ENCODE results near the gene ARMC12. TPM values are rescaled to one million over a fixed set of nuclear protein-coding genes. Genes with fewer than 3 reads are reported as not detected.

Gene ARMC12
- total RNA-seq, 1 donor from 2014 or later = 1.9 TPM

GRCh38 chr6:35745509-35745908 lies 8.7 kb downstream of the ARMC12 start:
- H3K4me1 Mint-ChIP-seq = peaks cover 20% of the 10 kb centered on the region

GRCh38 chr6:35746516-35746915 lies 9.7 kb downstream of the ARMC12 start:
- H3K27ac Mint-ChIP-seq = no peak overlapping the region

More at GRCh38 chr6:35745509-35745908, 8.7 kb downstream of the ARMC12 start:
- H4K20me1 ChIP-seq (ENCODE audit: low read depth) = no peaks in the 10 kb centered on the region
- H3K27me3 Mint-ChIP-seq (ENCODE audit: insufficient read depth, low read depth) = peaks cover 18% of the 10 kb centered on the region
- H3K36me3 Mint-ChIP-seq = peaks cover 3% of the 10 kb centered on the region
- H3K36me3 ChIP-seq = no peaks in the 10 kb centered on the region
- peaks cover 13% of the 10 kb centered on the region for H3F3A ChIP-seq (ENCODE audit: low read depth)
- peaks cover 12% of the 10 kb centered on the region for H3K9me3 Mint-ChIP-seq
- H3K9me3 ChIP-seq (ENCODE audit: low read depth) = no peaks in the 10 kb centered on the region
- DNase-seq (ENCODE audit: low spot score) = no peak
- no peak overlapping the region for H3K27ac ChIP-seq
- TF ChIP-seq EZH2 (IDR thresholded peaks at IDR 0.05) = no peak
- TF ChIP-seq EZH2phosphoT487 (IDR thresholded peaks at IDR 0.05) = no peak
- no peak for TF ChIP-seq CTCF (IDR thresholded peaks at IDR 0.05)
- H3K27ac Mint-ChIP-seq = peak overlapping the region; percentile 6
- H3K79me2 ChIP-seq (ENCODE audit: low read depth) = no peaks in the 10 kb centered on the region
- no peaks in the 10 kb centered on the region for H3K27me3 ChIP-seq
- H3K4me1 ChIP-seq = peaks cover 14% of the 10 kb centered on the region
- no peak overlapping the region for H3K4me3 Mint-ChIP-seq
- H2AFZ ChIP-seq (replicated peaks) = no peak overlapping the region
- H3K4me3 ChIP-seq = no peak overlapping the region
- H3K4me2 ChIP-seq = no peak overlapping the region
- H3K9ac ChIP-seq = no peak overlapping the region

GRCh38 chr6:35747877-35748276 lies 11.0 kb downstream of the ARMC12 start:
- H3K4me1 Mint-ChIP-seq = peaks cover 7% of the 10 kb centered on the region
- H3K27me3 Mint-ChIP-seq (ENCODE audit: insufficient read depth, low read depth) = peaks cover 15% of the 10 kb centered on the region
- H3K36me3 ChIP-seq = no peaks in the 10 kb centered on the region
- H3K4me2 ChIP-seq = no peak overlapping the region
- no peaks in the 10 kb centered on the region for H3F3A ChIP-seq (ENCODE audit: low read depth)
- no peak overlapping the region for H3K27ac ChIP-seq
- no peaks in the 10 kb centered on the region for H3K27me3 ChIP-seq
- no peaks in the 10 kb centered on the region for H3K79me2 ChIP-seq (ENCODE audit: low read depth)
- peak overlapping the region; percentile 67 for H3K4me3 Mint-ChIP-seq
- no peak overlapping the region for H3K4me3 ChIP-seq
- H2AFZ ChIP-seq (replicated peaks) = no peak overlapping the region
- H3K27ac Mint-ChIP-seq = no peak overlapping the region
- H3K9ac ChIP-seq = no peak overlapping the region
- no peaks in the 10 kb centered on the region for H4K20me1 ChIP-seq (ENCODE audit: low read depth)
- peaks cover 12% of the 10 kb centered on the region for H3K9me3 Mint-ChIP-seq
- peaks cover 3% of the 10 kb centered on the region for H3K36me3 Mint-ChIP-seq
- DNase-seq (ENCODE audit: low spot score) = no peak
- no peaks in the 10 kb centered on the region for H3K9me3 ChIP-seq (ENCODE audit: low read depth)
- peaks cover 1% of the 10 kb centered on the region for H3K4me1 ChIP-seq
- TF ChIP-seq EZH2phosphoT487 (IDR thresholded peaks at IDR 0.05) (no peak), CTCF (IDR thresholded peaks at IDR 0.05) (no peak), EZH2 (IDR thresholded peaks at IDR 0.05) (no peak)

More at GRCh38 chr6:35746516-35746915, 9.7 kb downstream of the ARMC12 start:
- H3K4me1 Mint-ChIP-seq = peaks cover 12% of the 10 kb centered on the region
- Histone ChIP-seq H3K27ac (no peak overlapping the region), H3K36me3 (no peaks in the 10 kb centered on the region), H3K9me3 (ENCODE audit: low read depth) (no peaks in the 10 kb centered on the region), H3K79me2 (ENCODE audit: low read depth) (no peaks in the 10 kb centered on the region), H4K20me1 (ENCODE audit: low read depth) (no peaks in the 10 kb centered on the region), H2AFZ (replicated peaks) (peak overlapping the region; percentile 79), H3K4me2 (no peak overlapping the region), H3K4me3 (no peak overlapping the region), H3K27me3 (no peaks in the 10 kb centered on the region), H3K9ac (no peak overlapping the region), H3K4me1 (peaks cover 7% of the 10 kb centered on the region), H3F3A (ENCODE audit: low read depth) (peaks cover 3% of the 10 kb centered on the region)
- H3K36me3 Mint-ChIP-seq = peaks cover 3% of the 10 kb centered on the region
- no peak for DNase-seq (ENCODE audit: low spot score)
- H3K9me3 Mint-ChIP-seq = peaks cover 12% of the 10 kb centered on the region
- TF ChIP-seq CTCF (IDR thresholded peaks at IDR 0.05) = no peak
- no peak for TF ChIP-seq EZH2phosphoT487 (IDR thresholded peaks at IDR 0.05)
- TF ChIP-seq EZH2 (IDR thresholded peaks at IDR 0.05) = no peak
- peaks cover 15% of the 10 kb centered on the region for H3K27me3 Mint-ChIP-seq (ENCODE audit: insufficient read depth, low read depth)
- H3K4me3 Mint-ChIP-seq = no peak overlapping the region

Measured in neural progenitor cell (in vitro differentiated cells).